DMS53 (cell line): ENCODE results near the gene MED4.

Experiments used
- DNase-seq: peaks from one replicate; lab custom pipeline; 2025; lab: John Stamatoyannopoulos, UW

MED4 gene, protein sequence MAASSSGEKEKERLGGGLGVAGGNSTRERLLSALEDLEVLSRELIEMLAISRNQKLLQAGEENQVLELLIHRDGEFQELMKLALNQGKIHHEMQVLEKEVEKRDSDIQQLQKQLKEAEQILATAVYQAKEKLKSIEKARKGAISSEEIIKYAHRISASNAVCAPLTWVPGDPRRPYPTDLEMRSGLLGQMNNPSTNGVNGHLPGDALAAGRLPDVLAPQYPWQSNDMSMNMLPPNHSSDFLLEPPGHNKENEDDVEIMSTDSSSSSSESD

DNA sequence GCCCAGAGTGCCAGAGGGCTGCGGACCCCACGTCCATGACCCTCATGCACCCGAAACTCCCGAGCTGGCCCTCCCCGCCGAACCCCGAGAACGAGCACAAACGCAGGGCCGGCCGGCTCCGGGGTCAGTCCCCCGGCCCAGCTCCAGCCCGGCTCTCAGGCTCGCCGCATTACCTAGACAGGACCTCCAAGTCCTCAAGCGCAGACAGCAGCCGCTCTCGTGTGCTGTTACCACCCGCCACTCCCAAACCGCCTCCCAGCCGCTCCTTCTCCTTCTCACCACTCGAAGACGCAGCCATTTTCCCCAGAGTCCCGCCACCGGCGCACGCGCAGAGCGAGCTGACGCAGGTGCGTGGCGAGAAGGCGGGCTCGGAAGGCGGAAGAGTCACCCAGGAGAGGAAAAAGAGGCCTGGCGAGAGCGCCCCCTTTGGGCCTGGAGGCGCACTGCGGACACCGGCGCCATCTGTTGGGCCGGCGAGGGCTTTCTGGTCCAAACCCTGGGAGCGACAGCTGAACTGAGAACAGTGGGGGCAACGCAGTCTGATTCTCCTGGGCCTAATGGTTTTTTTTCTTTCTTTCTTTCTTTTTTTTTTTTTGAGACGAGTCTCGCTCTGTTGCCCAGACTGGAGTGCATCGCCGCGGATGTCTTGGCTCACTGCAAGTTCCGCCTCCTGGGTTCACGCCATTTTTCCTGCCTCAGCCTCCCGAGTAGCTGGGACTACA, at the start of gene MED4:
Gene MED4 (minus strand): TSS at position 324 of the 722 bp plus-strand sequence. CDS start 26 bp downstream, at position 298.
- peak; percentile 94 for DNase-seq

DNA sequence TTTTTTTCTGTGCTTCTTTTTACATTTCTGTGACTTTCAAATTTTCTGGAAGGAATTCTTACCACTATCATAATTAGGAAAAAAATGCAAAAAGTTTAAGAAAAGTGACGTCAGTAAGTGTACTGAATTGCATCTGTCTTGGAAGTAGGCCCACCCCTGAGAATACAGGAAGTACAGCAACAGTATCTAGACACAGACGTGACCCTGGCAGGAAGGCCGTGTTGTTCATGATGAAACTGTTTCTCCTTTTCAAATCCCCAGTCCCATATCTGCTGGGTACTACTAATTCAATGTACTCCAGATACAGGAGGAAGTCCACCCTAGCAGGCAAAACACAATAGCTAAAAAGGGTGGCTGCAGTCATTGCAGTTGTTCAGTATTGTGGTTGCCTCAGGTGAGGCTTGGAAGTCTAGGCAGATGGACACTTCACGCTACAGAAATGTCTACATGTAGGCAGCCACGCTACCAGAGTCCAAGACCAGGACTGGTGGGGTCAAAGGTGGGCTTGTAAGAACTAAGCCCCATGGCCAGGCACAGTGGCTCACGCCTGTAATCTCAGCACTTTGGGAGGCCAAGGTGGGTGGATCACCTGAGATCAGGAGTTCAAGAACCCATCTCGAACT, 49.6 kb upstream of the MED4 start:
- DNase-seq: no peak

DNA sequence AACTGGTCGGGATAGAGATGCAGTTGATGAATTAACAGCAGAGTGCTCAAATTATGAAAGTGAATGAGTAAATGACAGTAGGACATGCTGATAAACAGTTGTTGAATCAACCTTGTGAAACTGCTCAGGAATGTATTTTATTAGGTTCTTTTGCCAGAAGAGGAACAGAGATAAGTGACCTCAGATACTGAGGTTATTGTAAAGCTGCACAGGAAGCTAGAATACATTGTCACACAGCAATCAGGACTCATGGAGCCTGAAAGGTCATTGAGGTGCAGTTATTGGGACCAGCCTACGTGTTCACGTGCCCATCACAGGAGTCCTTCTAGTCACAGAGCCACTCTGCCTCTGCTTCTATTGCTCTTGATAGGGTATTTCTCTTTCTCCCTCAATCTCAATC, 47.5 kb upstream of the MED4 start:
- no peak for DNase-seq

DNA sequence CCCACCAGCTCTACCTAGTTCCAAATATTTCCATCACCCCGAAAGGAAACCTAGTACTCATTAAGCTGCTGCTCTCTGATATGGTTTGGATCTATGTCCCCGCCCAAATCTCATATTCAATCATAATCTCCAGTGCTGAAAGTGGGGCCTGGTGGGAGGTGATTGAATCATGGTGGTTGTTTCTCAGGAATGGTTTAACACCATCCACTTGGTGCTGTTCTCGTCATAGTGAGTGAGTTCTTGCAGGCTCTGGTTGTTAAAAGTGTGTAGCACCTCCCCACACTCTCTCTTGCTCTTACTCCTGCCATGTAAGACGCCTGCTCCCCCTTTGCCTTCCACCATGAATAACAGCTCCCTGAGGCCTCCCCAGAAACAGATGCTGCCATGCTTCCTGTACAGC, 43.4 kb upstream of the MED4 start:
- no peak for DNase-seq

- no peak for DNase-seq
Measured at GRCh38 chr13:48132961-48133360, 38.1 kb upstream of the MED4 start.

DNA sequence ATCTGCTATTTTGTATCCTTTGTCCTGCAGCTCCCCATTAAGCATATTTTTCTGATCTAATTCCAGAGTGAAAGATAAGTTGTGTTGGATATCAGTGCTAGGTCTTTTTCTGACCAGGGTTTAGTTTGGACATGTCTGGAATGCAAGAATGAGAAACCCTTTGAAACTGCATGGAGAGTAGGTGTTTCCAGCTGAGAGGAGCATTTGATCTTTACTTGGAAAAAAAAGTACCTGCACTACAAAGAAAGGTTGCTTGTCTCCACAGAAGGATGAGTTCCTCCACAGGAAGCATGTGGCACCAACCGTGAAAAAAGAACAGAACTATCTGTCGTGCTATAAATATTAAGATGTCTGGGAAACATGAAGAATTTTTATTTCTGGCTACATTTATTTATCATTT, 36.6 kb upstream of the MED4 start:
- DNase-seq: no peak

DNA sequence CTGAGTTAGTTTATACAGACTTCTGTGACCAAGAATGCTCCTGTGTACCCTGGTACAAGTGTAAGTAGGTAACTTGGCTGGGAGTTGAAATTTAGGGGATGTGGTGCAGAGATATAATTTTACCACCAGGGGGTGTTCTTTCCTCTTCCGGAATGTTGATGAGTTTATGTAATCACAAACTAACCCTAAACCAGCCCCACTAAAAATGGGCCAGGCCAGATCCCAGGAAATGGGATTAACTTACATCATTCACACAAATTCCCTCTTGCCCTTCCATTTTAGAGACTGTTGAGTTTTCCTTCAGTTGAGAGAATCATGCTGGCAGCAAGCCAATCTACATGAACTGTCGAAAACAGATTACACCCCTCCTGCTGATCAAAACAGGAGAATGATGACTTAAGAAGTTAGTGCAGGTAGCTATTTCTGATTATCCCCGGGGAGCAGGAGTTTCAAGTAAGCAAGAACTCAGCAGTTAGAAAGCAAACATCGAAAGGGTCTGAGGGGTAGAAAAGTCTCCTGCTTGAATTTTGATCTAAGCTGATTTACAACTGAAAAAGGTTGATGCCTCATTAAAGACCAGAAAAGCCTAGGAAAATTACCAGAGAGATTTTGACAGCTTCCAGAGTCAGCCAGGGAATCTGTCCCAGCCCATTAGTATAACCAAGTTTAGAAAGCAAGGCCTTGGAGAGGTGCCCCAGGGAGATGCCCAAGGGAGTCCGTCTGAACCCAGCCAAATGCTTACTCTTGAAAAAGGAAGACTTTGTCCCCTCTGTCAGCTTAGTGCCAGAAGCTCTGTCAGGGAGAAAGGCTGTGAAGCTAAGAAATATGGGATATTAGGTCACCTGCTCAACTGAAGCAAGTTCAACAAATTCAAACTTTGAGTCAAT, 32.3 kb upstream of the MED4 start:
- DNase-seq: peak; percentile 74

DNA sequence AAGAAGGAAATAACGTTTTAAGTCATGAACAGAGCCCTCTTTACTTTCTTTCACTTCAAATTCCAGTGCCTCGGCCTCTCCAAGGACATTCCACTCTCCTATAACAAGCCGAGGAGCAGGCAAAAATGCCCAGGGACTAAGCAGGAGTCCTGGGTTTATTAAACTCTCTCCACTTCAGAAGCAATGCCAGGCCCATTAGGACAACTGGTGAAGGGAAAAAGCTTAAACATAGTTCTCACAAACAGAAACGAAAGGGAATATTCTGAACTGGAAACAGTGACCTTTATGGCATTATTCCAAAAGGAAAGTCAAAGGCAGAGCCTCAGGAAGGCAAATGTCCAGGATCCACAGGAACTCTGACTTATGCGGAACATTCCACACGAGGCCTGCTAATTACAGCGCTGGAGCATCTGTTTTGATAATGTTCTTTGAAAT, 30.9 kb upstream of the MED4 start:
- no peak for DNase-seq

DNA sequence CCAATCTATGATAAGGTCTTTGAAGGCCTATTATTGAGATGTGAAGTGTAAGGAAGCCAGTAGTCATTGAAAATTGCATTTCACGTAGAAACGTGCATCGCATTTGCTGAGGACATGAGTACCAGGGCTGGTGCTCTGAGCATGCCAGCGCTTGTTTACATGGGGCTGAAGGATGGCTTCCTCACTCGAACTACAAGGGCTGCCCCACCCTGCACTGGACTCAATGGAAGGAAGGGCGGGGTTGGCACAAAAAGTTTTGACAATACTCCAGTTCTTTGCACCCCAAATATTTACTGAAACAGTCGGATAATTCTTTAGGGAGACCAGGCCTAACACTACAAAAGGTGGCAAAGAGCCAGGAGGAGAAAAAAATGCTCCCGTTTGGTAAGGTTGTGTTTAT, 28.9 kb upstream of the MED4 start:
- DNase-seq: no peak

DNA sequence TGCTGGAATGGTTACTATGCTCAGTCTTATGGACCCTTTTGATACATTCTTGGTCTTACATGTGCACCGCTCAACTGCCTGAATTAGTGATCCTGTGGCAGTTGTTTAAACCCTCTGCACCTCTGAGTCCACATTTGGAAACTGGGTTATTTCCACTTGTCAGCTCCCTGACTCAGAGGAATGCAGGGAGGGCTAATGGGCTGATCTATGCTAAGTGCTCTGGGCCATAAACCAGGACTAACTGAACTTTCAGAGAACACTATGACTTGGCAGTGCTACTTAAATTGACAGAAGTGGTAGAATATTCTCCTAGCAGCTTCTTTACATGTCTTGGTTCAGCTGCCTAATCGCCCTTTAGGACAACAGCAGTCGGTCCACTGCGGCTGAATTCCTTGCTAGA, 26.8 kb upstream of the MED4 start:
- no peak for DNase-seq

- DNase-seq: no peak
Measured at GRCh38 chr13:48120241-48120640, 25.3 kb upstream of the MED4 start.

GRCh38 chr13:48118030-48118429, 23.1 kb upstream of the MED4 start:
- DNase-seq: no peak

DNA sequence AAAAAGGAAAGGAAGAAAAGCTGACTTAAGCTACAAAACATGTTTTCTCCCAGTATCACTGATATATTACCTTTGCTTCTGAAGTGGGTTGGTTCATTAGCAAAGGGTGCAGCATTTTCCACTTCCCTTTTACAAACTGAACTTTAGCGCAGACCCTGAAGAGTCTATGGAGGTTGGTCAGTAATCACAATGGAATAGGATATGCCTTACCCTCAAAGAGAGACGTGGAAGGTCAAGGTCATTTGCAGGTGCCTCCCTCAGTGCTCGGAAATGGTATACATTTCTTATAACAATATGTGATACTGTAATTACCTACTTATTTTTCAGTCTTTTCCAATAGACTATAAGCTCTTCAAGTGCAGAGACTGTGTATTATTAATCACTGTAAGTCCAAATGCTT, 21.9 kb upstream of the MED4 start:
- DNase-seq: no peak

DNA sequence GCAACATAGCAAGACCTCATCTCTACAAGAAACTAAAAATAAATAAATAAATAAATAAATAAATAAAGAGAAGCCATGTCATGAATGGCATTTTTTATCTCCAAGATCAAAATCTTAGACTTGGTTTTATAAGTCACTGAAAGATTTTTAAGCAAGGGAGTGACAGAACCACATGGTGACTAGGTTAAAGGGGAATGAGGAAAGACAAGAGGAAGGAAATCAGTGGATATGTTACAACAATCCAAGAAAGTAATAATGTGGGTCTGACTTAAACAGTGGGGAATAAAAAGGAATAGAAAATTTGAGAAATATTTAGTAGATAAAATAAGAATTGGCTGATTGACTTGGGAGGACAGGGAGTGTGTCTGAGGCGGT, 18.8 kb upstream of the MED4 start:
- DNase-seq: no peak

DNA sequence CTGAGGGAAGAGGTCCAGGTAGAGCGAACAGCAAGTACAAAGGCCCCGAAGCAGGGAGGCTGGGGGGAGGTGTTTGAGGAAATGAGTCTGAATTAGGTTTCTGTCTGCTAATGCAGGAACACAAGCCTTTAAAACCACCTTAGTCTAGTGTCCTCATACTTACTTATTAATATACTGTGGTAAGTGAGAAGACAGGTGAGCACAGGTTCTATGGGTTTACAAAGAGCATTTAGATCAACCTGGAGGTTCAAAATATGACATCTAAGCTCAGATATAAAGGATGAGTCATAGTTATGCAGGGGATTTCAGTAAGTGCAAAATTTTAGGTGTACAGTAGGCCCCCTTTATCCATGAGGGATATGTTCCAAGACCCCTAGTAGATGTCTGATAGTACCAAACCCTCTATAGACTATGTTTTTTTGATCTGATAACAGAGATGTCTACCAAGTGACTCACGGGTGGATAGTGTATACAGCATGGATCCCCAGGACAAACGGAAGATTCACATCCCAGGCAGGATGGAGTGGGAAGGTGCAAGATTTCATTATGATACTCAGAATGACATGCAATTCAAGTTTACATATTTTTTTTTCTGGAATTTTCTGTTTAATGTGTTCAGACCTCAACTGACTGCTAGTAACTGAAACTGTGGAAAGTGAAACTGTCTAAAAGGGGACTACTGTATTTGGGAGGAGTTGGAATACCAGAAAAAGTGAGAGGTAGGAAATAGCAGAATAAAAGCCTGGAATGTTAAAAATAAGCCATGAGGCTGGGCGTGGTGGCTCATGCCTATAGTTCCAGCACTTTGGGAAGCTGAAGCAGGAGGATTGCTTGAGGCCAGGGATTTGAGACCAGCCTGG, 18.2 kb upstream of the MED4 start:
- DNase-seq: no peak

GRCh38 chr13:48110931-48111721, 16.2 kb upstream of the MED4 start:
- DNase-seq: no peak

- no peak for DNase-seq
Measured at GRCh38 chr13:48110132-48110868, 15.4 kb upstream of the MED4 start.

GRCh38 chr13:48108106-48108505, 13.2 kb upstream of the MED4 start:
- DNase-seq: no peak

DNA sequence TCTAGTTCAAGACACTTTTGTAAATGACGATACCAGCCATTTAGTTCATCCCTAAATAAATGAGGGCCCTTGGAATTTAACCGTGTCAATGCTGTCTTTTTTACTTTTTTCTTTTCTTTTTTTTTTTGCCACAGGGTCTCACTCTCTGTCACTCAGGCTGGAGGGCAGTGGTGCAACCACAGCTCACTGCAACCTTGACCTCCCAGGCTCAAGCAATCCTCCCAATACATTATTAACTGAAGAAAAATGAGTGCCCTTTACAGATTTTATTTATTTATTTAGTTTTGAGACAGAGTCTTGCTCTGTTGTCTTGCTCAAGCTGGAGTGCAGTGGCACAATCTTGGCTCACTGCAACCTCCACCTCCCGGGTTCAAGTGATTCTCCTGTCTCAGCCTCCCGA, 2.9 kb upstream of the MED4 start:
- no peak for DNase-seq

DNA sequence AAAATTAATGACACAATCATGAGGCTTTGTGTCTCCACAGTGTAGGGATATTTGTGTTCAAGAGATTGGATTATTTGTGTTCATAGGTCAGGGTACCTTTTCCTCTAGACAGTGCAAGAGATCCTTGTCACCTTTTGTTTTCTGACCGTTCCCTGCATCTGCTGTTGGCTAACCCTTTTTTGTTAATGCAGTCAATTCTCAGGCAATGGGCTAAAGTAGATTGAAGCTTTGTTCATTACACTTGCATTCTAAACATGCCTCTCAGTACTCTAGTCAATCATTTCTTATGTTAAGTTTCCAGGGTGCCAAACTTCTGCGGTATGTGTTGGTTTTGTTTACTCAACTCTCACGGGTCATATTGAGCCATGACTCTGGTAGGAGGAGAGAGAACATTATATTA, 1.8 kb upstream of the MED4 start:
- DNase-seq: no peak
